Transverse colon (tissue), 4 donors: ENCODE results near the gene MID1.

ENCODE experiments used
- CTCF ChIP-seq, 5 experiments: fragments of 200-600 bp in 3 of 5; fragments of 450-650 bp in 2 of 5; sonication (generic) in 3 of 5; IDR thresholded peaks; 1 replicate in 2 of 5; 2 replicates in 3 of 5; pipeline ENCODE4 v1.5.1; 2016 to 2017; ENCODE audit warnings: antibody characterized with exemption in 5 of 5, inconsistent platforms in 3 of 5, mild to moderate bottlenecking in 2 of 5, moderate library complexity in 1 of 5
- POLR2A ChIP-seq: fragments of 450-650 bp; IDR thresholded peaks from one replicate; pipeline ENCODE4 v1.6.1; 2016; ENCODE audit warnings: antibody characterized with exemption, mild to moderate bottlenecking, moderate library complexity
- POLR2AphosphoS5 ChIP-seq, 3 donors: sonication (generic); formaldehyde crosslinking; IDR thresholded peaks; one replicate each; pipeline ENCODE4 v1.6.1; 2016; ENCODE audit warnings: antibody characterized with exemption in 3 of 3

GRCh38 chrX:10667143-10667542, 46.8 kb upstream of the MID1 start:
- TF ChIP-seq CTCF (IDR thresholded peaks at IDR 0.05) (no peak), POLR2A (no peak), POLR2AphosphoS5 (IDR thresholded peaks at IDR 0.05) (no peak)
